A549 treated with DMSO at 1 μM for 4 hours (cell line): Measurements from ENCODE around the gene KRT2. TPM values are rescaled to one million over a fixed set of nuclear protein-coding genes. Genes with fewer than 3 reads are reported as not detected.

Experiments used
- total RNA-seq: library from RNA; stranded (reverse); fragments of 200-300 nt; extraction: Qiagen RNA extraction; gene quantifications from 5 replicates; pipeline ENCODE4 v1.2.3, GENCODE V29; 2022; ENCODE audit warnings: low read depth

The KRT2 gene
- 0.04 TPM in 1 of 5 replicates, not detected in the others for total RNA-seq

DNA sequence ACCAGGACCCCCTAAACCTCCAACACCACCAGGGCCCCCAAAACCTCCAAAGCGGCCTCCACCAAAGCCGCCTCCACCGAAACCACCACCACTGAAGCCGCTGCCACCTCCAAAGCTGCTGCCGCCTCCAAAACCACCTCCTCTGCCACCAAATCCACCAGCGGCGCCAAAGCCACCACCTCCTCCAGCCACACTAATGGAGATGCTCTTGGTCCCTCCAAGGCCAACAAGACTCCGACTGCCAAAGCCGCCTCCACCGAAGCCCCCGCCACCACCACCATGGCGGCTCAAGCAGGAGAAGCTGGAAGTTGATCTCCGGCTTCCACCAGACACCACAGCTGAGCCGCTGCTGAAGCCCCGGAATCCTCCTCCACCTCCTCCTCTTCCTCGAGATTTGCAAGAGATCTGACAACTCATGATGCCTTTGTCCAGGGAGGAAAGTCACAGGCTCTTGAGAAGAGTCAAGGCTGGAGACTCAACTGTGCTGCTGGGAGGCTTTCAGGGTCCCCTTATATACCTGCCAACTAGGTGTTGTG, at the start of gene KRT2:
Gene KRT2, minus strand, starts transcription at position 486 of the 536 bp plus-strand sequence. Its CDS starts 69 bp downstream, at position 417.

DNA sequence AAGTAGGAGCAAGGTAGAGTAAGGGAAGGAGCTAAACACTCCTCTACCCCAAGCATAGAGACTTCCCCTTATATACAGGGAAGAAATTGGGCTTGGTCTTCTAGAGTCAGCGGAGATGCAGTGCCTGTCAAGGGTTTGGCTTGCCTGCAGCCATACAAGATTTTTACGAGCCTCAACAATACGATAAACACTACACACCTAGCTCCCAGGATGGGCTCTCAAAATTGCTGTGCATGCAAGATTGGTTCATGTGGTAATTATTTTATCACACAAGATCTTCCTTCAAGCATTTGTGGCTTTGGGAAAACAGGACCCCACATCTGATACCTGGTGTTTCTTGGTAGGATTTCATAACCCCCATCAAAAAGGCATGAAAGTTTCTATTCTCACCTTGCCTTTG, 28.4 kb upstream of the KRT2 start, which contains the start of gene KRT1:
Gene KRT1, minus strand, starts transcription at position 45 of the 400 bp plus-strand sequence. CDS start 59 bp downstream, outside the sequence.

DNA sequence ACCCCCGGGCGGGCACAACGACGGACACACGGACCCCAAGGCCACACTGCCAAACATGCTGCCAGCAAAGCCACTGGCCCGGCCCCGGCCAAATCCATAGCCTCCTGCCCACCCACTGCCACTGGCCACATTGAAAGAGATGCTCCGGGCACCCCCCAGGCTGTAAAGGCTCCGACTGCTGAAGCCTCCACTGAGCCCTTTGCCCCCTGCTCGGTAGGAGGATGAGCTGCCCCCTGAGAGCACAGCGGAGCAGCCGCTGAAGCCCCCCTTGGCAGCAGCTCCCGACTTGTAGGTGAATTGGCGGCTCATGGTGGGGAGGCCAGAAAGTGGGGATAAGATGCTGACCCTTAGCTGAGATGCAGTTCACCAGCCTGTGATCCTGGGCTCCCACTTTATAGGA, 33.8 kb downstream of the KRT2 start, which contains the start of gene KRT73:
Gene KRT73, minus strand, starts transcription at position 344 of the 400 bp plus-strand sequence. Its CDS starts 35 bp downstream, at position 309.

DNA sequence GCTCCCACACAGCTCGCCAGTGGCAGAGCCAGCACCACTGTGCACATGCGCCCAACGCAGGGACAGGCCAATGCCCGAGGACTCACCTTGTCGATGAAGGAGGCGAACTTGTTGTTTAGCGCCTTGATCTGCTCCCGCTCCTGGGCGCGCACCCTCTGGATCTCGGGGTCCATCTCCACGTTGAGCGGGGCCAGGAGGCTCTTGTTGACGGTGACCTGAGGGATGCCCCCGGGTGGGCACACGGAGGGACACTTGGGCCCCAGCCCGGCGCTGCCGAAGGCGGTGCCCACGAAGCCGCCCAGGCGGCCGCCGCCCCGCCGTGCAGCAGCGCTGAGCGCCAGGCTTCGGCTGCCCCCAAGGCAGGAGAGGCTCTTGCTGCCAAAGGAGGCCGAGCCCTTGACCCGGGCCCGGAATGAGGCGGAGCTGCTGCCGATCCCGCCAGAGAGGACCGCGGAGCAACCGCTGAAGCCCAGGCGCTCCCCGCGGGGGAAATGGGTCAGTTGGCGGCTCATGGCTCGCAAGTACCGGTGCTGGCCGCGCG, 51.0 kb downstream of the KRT2 start, which contains the start of gene KRT72:
Gene KRT72, minus strand, starts transcription at position 523 of the 541 bp plus-strand sequence. Its CDS starts 11 bp downstream, at position 512.

Other genes with a start within 250 kb of the KRT2 start
- gene KRT82, start 245.9 kb downstream of the KRT2 start, total RNA-seq, result not detected in 5 replicates
- gene KRT75, start 217.8 kb downstream of the KRT2 start, total RNA-seq, result 0.12 to 0.26 TPM (median 0.18 TPM) in 5 replicates
- 0.08 TPM in 1 of 5 replicates, not detected in the others for gene KRT6B, start 200.1 kb downstream of the KRT2 start, total RNA-seq
- gene KRT6C, start 178.4 kb downstream of the KRT2 start, total RNA-seq, result not detected in 5 replicates
- 0.18 to 0.52 TPM (median 0.24 TPM) in 5 replicates for gene KRT6A, start 159.0 kb downstream of the KRT2 start, total RNA-seq
- 0.11 to 0.47 TPM (median 0.18 TPM) in 5 replicates for gene KRT5, start 131.8 kb downstream of the KRT2 start, total RNA-seq
- gene KRT71, start 99.1 kb downstream of the KRT2 start, total RNA-seq, result not detected in 5 replicates
- not detected in 5 replicates for gene KRT74, start 78.4 kb downstream of the KRT2 start, total RNA-seq
- not detected in 5 replicates for gene KRT72, start 50.7 kb downstream of the KRT2 start, total RNA-seq
- not detected in 5 replicates for gene KRT73, start 33.7 kb downstream of the KRT2 start, total RNA-seq
- not detected in 5 replicates for gene KRT1, start 28.2 kb upstream of the KRT2 start, total RNA-seq
- not detected in 5 replicates for gene KRT77, start 51.3 kb upstream of the KRT2 start, total RNA-seq
- not detected in 5 replicates for gene KRT76, start 125.1 kb upstream of the KRT2 start, total RNA-seq
- 0.05 to 0.07 TPM (median 0.05 TPM) in 3 of 5 replicates, not detected in the others for gene KRT3, start 143.9 kb upstream of the KRT2 start, total RNA-seq
- 2.7 to 4.0 TPM (median 3.3 TPM) in 5 replicates for gene KRT4, start 161.9 kb upstream of the KRT2 start, total RNA-seq
- gene KRT79, start 182.1 kb upstream of the KRT2 start, total RNA-seq, result 0.08 to 0.20 TPM (median 0.10 TPM) in 3 of 5 replicates, not detected in the others
- gene KRT78, start 196.8 kb upstream of the KRT2 start, total RNA-seq, result 0.07 to 0.19 TPM (median 0.16 TPM) in 3 of 5 replicates, not detected in the others